Stimulated activated CD4-positive, alpha-beta T cell treated with anti-CD3 and anti-CD28 coated beads, Interleukin-15, amount 100 ng/mL, for 1 hour (primary cell): ENCODE measurements around the gene TMEM109.

Experiments
- DNase-seq, 2 donors: peaks; one replicate each; pipeline ENCODE4 v3.0.0-alpha.2; 2020; ENCODE audit warnings: low read depth in 1 of 2, low spot score in 1 of 2

The TMEM109 gene

DNA sequence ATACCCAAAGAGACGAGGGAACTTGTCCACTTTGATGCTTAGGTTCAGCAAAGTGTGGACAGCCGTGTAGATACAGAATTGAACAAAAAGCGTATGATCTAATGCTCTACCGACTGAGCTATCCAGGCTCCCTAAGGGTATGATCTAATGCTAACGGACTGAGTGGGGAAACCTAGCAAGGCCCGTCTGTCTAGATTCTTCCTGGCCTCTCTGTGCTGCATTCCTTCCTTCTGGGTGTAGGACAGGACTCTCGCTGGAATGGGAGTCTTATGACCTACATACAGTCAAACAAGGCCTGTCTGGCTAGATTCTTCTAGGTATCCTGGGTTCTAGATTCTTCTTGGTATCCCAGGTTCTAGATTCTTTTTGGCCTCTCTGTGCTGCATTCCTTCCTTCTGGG, 46.4 kb downstream of the TMEM109 start:
- DNase-seq: no peak

DNA sequence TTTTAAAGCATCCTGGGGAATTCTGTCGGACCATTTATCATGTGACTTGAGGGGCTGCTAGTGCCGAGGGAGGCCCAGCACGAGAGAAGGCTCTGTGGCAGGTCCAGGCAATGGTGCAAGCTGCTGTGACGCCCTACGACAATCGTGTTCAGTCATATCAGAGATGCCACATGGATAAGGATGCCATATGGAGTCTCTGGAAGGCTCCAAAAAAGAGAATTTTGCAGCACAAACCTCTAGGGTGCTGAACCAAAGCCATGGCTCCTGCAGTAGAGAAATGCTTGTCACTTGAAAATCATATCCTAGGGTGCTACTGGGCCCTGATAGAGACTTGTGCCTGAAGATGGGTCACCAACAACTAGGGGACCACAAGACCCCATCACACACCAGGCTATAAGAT, 50.8 kb downstream of the TMEM109 start:
- DNase-seq: no peak

DNA sequence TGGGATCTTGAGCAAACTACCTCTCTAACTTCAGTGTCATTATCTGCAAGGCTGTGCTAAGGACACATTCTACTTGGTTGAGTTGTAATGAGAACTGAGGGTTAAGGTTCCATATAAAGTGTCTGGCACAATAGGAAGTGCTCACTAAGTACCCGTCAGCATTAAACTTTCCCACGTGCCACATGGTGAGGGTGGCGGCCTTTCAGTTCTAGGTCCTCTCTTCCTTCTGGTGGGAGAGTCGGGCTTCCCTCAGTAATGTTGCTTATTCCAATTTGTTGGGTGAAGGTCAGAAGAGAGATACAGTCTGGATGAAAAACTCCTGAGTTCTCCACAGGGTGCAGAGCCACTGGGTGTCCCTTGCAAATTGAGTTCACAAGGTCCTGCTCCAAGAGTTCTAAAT, 52.9 kb downstream of the TMEM109 start:
- DNase-seq: no peak

DNA sequence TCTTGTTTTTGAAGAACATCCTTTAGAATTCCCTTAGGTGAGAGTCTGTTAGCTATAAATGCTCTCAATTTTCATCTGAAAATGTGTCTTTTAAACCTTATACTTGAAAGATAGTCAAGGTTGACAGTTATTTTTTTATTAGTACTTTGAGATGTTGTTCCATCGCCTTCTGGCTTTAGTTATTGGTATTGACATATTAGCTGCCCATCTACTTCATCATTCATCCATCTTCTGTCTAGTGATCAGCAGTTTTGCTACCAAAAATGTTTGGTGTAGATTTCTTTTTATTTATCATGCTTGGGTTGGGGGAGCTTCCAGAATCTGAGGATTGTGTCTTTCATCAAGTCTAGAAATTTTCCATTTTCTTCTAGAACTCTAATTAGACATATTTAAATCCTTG, 54.3 kb downstream of the TMEM109 start:
- DNase-seq: no peak

DNA sequence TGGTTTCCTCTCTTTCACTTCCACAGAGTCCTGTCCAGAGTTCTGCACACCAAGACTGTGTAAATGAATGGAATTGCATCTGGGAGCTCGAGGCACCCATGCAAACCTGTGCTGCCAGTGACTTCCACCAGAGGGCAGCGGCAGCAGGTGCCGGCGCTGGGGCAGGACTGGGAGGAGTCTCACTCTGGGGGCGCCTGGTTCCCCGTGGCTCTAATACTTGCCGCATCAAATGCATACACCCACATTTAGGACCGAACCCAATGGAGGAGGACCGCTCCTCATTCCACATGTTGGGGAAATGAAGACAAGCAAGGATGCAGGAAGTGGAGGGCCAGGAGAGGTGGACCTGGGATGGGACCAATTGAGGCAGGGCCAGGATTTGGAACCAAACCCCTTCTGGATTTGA, 56.4 kb downstream of the TMEM109 start:
- DNase-seq: peak; percentile 66 to 77

DNA sequence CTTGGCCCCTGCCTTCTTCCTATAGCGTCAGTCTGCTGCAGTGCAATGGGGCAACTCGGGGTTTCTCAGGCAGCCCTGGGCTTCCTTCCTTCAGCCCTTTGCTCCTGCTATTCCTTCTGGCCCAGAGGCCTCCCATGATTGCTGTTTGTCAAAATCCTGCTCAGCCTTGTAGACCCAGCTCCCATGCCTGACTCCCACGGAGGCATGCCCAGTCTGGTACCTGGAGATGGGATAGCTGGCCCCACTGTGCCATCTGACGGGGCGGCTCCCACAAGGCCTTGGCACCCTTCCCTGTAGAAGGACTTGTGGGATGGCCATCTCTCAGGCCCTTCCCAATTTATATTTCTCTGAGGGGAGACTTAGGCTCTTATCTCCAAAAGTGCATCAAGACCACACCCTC, 56.9 kb downstream of the TMEM109 start:
- DNase-seq: no peak

DNA sequence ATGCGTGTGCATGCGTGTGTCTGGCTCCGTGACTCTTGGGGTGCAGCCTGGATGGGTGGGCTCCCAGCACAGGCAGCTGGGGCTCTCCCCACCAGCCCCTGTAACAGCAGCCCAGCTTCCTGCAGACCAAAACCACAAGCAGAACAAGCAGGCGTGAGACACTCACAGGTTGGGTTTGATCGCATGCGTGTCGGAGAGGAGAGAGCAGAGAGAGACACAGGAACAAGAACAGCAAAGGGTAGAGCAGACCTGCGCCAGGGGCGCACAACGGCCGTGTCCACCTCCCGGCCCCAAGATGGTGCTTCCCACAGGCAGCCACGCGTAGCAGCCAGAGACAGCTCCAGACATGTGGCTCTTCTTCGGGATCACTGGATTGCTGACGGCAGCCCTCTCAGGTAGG, 57.6 kb downstream of the TMEM109 start, which contains the start of gene CD6:
CD6 (plus strand) TSS at position 161 of the 400 bp plus-strand sequence; CDS start at position 347, 186 bp downstream.
- peak in 1 of 2 donors; percentile 42 for DNase-seq

DNA sequence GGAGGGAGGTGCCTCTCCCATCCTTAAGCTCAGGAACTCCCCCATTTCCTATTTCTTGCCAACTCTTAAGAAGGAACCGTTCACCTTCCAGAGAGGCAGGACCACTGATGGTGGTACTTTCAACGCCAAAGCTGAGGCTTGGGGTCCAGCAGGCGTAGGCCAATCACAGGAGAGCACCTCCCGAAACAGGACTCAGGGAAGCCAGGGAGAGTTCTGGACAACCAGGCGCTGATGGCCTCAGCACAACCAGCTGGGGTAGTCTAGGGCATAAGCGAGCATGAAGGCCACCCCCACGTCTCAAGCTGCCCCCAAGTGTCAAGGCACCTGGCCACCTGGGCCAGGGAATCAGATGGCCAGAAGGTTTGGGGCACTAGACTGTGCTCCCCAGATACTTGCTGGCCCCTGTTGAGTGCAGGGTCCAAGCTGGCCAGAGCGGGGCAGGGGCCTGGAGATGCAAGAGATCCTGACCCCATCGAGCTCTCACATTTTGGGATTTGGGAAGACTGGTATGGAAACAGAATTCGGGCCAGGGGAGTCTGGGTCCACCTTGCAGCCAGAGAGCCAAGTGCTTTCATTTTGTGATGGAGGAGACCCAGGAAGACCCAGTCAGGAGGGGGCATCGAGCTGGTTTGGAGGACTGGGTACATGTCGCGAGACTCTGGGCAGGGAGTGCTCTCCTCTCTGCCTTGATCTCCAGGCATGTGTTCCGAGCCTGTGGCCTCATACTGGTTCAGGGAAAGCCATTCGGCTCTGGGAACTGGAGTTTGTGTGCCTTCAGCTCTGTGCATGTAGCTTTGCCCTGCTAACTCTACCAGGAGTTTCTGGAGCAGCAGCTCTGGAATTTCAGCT, 58.4 kb downstream of the TMEM109 start:
- DNase-seq: no peak
